GM12891 (cell line): ENCODE measurements around the gene FOXL1.
A peak's percentile ranks its signal among the peaks of the same experiment; 100 is the strongest.

Experiments
- DNase-seq: peaks from one replicate; pipeline ENCODE4 v3.0.0; 2011; ENCODE audit warnings: low spot score; ENCODE audit not compliant: insufficient read length
- FAIRE-seq: peaks from 2 replicates; lab custom pipeline; 2011; peaks lifted over from hg19 to GRCh38; lab: Jason Lieb, UNC
- PAX5 ChIP-seq: IDR thresholded peaks from 2 replicates; pipeline ENCODE4 v1.6.1; 2011; ENCODE audit warnings: low read length, moderate library complexity, mild to moderate bottlenecking; ENCODE audit not compliant: insufficient read depth, severe bottlenecking
- POLR2A ChIP-seq: IDR thresholded peaks from 2 replicates; pipeline ENCODE4 v1.6.1; 2011; ENCODE audit warnings: low read depth, low read length, control low read depth
- POLR2AphosphoS5 ChIP-seq: IDR thresholded peaks from 2 replicates; pipeline ENCODE4 v1.6.1; 2011; ENCODE audit warnings: low read depth, low read length, control low read depth
- POU2F2 ChIP-seq: IDR thresholded peaks from 2 replicates; pipeline ENCODE4 v1.6.1; 2011; ENCODE audit warnings: low read depth, mild to moderate bottlenecking, control low read depth, low read length, moderate library complexity
- SPI1 ChIP-seq: IDR thresholded peaks from 2 replicates; pipeline ENCODE4 v1.6.1; 2011; ENCODE audit warnings: low read depth, low read length, control low read depth
- TAF1 ChIP-seq: IDR thresholded peaks from 2 replicates; pipeline ENCODE4 v1.6.1; 2011; ENCODE audit warnings: low read depth, low read length, control low read depth

The FOXL1 gene

DNA sequence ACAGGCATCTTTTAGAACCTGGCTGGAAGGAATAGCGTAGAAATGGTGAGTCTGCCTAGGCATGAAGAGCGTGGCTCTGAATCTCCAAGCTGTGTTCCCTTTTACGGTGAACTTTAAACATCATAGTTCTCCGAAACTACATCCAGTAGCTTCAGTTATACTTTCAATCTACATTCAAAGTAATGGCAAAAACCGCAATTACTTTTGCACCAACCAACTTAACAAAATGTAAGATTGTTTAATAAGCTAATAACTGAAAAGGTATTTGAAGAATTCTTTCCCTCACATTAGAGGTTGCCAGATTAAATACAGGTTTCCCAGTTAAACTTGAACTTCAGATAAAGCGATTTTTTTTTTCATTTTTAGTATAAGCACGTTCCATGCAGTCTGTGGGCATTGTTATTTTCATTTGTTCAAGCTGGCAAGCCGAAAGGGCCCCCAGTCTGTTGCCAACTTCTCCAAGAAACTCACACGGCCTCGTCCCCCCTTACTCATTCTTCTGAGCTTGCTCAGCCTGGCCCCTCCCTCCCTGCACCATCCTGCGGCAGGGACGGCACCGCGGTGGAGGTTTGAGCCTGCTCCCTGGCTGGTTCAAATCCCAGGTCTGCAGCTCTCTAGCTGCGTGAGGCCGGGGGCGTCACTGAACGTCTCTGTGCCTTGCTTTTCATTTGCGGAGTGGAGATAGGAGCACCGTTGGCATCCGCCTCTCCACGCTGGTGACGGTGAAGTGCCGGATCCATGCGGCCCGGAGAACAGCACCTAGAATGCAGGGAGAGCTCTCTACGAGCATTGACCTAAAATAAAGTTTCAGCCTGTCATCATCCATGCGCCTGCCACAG, 19.8 kb upstream of the FOXL1 start:
- DNase-seq (no peak), FAIRE-seq (no peak)
- TF ChIP-seq PAX5: no peak
- no peak for TF ChIP-seq TAF1
- TF ChIP-seq SPI1: no peak
- no peak for TF ChIP-seq POLR2A
- no peak for TF ChIP-seq POU2F2
- no peak for TF ChIP-seq POLR2AphosphoS5

DNA sequence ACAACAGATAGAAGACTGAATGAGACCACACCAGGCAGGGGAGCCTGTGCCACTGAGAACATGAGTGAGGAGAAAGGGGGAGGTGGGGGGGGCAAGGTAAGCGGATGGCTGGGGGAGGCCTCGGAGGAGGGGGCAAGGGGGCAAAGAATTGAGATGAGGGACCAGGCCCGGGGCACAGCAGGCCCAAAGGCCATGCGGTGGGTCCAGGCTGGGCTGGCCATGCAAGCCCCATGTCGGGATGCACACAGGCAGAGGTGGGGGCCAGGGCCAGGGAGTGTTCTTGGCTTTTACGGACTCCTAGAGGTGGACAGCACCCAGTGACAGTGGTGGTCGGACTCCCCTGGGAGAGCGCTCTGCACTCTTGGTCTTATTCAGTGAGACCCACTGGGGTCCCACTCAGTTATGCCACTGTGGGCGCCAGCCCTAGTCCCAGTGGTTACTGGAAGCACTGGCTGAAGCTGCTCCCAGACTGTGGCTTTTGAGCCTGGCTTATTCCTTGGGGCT, 18.5 kb upstream of the FOXL1 start:
- FAIRE-seq: no peak
- TF ChIP-seq POLR2AphosphoS5 (no peak), PAX5 (no peak), SPI1 (no peak), TAF1 (no peak), POLR2A (no peak), POU2F2 (no peak)
- DNase-seq: no peak

DNA sequence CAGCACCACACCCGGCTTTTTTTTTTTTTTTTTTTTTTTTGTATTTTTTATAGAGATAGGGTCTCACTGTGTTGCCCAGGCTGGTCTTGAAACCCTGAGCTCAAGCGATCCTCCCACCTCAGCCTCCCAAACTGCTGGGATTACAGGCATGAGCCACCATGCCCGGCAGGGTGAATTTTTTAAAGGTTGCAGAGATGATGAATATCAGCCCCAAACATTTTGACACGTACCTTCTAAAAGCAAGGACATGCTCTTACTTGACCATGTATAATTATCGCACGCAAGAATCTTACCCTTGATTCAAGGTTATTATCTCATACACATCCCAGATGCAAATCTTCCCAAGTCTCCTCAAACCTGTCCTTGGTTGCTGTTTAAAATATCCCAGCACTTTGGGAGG, 16.0 kb upstream of the FOXL1 start:
- no peak for FAIRE-seq
- no peak for TF ChIP-seq POLR2AphosphoS5
- TF ChIP-seq SPI1: no peak
- no peak for TF ChIP-seq POU2F2
- no peak for TF ChIP-seq TAF1
- no peak for DNase-seq

DNA sequence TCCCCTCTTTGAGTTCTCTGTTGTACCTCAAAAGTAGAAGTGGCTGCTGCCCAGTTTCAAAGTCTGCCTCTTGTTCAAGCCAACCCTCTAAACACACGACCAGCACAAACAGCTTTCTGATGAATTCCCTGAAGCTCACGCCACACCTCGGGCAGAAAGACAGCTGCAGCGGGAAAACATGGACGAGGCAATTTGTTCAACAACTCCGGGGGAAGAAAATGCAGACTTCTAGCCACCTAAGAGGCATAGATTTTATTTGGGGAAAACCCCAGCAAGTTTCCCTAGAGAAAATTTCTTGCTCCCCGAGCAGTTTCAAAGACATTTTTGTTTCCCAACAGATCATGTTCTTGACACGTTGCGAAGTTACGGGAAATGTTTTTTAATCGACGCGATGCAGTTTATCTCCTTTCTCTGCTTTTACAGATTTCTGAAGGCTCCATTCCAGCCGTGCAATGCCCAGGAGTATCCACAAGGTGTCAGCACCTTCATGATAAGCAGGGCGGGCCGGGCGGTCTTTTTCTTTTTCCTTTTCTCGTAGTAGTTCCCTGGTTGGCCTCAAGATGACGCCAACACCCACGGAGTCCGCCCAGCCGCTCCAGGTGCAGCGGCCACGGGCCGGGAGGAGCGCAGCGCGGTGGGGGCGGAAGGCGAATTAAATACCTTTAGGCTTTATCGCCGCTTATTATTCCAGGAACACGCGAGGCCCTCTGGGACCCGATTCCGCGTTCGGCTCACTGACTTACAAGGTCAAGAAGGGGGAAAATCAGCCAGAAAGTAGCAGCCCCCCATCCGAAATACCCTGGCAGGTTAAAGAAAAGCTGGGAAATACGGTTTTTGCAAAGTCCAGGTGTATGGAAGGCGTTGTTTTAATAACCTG, 14.6 kb upstream of the FOXL1 start:
- FAIRE-seq (peak; percentile 84), DNase-seq (peak; percentile 81)
- 0 out of 2 replicates have a peak, but pooled peaks have one; percentile 24 for TF ChIP-seq POU2F2
- no peak for TF ChIP-seq PAX5
- no peak for TF ChIP-seq TAF1
- TF ChIP-seq POLR2A: no peak
- no peak for TF ChIP-seq POLR2AphosphoS5

DNA sequence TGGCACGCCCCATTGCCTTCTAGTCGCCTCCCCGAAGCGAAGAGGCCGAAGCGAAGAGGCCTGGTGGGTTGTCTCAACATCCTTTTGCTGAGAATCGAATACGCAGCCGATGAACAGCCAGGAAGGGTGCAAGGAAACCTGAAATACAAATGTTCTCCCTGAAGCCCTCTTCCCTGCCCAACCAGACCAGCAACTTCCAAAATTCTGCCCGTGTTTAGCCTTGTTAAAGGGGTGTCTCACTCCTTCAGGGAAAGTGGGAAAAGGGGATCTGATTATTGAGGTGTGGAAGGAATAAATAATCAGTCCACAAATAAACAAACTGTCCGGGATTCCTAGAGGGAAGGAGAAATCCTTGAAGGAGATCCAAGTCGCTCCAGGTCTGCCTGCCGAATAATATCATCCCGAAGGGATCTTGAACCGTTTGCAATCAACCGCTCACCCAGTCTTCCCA, 13.1 kb upstream of the FOXL1 start:
- TF ChIP-seq TAF1 (no peak), PAX5 (no peak), POU2F2 (no peak), SPI1 (no peak), POLR2AphosphoS5 (no peak), POLR2A (no peak)
- DNase-seq (no peak), FAIRE-seq (no peak)

DNA sequence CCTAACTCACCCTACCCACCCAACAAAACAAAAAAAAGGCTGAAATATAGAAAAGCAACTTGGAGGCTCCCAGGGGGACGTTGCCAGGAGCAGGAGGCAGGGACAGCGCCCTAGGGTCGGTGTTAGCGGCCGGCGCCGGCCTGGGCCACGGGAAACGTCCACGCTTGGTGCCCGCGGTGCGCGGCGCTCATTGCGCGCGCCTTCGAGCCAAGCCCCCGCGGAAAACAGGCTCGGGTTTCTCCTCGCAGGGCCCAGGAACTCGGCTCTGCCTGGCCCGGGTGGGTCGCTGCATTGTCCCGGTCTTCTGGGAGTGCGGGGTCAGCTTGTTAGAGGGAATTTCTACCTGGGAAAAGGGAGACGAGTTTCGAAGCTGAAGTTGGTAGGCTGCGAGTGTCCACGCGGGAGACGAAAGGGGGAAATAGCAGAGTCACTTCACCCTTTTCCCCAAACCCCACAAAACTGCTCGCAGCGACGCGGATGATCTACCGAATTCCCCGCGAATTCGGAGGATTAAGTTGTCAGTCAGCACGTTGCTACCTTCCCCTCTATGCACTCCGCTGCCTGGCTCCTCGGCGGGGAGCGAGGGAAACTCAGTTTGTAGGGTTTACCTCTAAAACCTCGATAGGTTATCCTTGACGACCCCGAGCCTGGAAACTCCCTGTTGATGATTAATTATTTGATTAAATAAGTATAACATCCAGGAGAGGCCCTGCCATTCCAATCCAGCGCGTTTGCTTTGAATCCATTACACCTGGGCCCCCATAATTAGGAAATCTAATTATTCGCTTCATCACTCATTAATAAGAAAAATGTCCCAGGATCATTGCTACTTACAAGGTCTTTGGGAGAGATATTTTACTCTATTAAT, 12.5 kb upstream of the FOXL1 start:
- TF ChIP-seq POLR2AphosphoS5 (no peak), SPI1 (no peak), TAF1 (no peak), PAX5 (no peak), POU2F2 (no peak), POLR2A (no peak)

DNA sequence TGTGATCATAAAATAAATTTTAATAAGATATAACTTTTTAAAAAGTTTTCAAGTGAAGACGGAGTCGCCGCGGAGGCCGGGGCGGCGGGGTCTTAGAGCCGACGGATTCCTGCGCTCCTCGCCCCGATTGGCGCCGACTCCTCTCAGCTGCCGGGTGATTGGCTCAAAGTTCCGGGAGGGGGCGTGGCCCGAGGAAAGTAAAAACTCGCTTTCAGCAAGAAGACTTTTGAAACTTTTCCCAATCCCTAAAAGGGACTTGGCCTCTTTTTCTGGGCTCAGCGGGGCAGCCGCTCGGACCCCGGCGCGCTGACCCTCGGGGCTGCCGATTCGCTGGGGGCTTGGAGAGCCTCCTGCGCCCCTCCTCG, 11.8 kb upstream of the FOXL1 start, which contains the start of gene FOXC2:
Gene FOXC2, plus strand, starts transcription at position 229 of the 365 bp plus-strand sequence. CDS start 507 bp downstream, outside the sequence.
- FAIRE-seq (no peak), DNase-seq (no peak)
- TF ChIP-seq PAX5 (no peak), SPI1 (no peak), POU2F2 (no peak), POLR2AphosphoS5 (no peak), POLR2A (no peak), TAF1 (no peak)

More for the DNA sequence above, 12.5 kb upstream of the FOXL1 start:
- no peak for DNase-seq
- FAIRE-seq: no peak

DNA sequence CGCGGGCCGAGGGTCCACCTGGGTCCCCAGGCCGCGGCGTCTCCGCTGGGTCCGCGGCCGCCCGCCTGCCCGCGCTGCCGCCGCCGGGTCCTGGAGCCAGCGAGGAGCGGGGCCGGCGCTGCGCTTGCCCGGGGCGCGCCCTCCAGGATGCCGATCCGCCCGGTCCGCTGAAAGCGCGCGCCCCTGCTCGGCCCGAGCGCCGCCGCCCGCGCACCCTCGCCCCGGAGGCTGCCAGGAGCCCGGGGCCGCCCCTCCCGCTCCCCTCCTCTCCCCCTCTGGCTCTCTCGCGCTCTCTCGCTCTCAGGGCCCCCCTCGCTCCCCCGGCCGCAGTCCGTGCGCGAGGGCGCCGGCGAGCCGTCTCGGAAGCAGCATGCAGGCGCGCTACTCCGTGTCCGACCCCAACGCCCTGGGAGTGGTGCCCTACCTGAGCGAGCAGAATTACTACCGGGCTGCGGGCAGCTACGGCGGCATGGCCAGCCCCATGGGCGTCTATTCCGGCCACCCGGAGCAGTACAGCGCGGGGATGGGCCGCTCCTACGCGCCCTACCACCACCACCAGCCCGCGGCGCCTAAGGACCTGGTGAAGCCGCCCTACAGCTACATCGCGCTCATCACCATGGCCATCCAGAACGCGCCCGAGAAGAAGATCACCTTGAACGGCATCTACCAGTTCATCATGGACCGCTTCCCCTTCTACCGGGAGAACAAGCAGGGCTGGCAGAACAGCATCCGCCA, 11.2 kb upstream of the FOXL1 start:
- no peak for DNase-seq
- TF ChIP-seq POU2F2 (no peak), POLR2AphosphoS5 (no peak), TAF1 (no peak), SPI1 (no peak)
- FAIRE-seq: no peak
